ENCODE measurements around the gene ZSWIM1.
"Not testable (repeated sequence)": the region's sequence is repeated elsewhere in the genome, so short reads cannot be mapped to it uniquely, and the experiment has no call there.

Gene ZSWIM1

GRCh38 chr20:45890077-45890984, 9.3 kb downstream of the ZSWIM1 start:
- peak; percentile 45 for DNase-seq

GRCh38 chr20:45890985-45891983, 10.3 kb downstream of the ZSWIM1 start, which contains the start of the genes CTSA and NEURL2:
Gene CTSA, plus strand, starts transcription at chr20:45891335. Its CDS starts 234 bp downstream, at chr20:45891569.
Gene NEURL2, minus strand, starts transcription at chr20:45891208. Its CDS starts 217 bp downstream, at chr20:45890991.
- peak; percentile 90 for DNase-seq

- no peak for DNase-seq
These were observed 11.2 kb downstream of the ZSWIM1 start for GRCh38 chr20:45892049-45892825.

GRCh38 chr20:45892828-45893500, 11.9 kb downstream of the ZSWIM1 start:
- peak; percentile 33 for DNase-seq

GRCh38 chr20:45893831-45894230, 12.8 kb downstream of the ZSWIM1 start:
- no peak for DNase-seq

- DNase-seq, result no peak
These were observed 13.8 kb downstream of the ZSWIM1 start for GRCh38 chr20:45894797-45895196.

GRCh38 chr20:45896641-45897161, 15.7 kb downstream of the ZSWIM1 start:
- no peak for DNase-seq

GRCh38 chr20:45897289-45897688, 16.3 kb downstream of the ZSWIM1 start:
- DNase-seq, result no peak

- no peak for DNase-seq
These were observed 16.7 kb downstream of the ZSWIM1 start for GRCh38 chr20:45897692-45898091.

- DNase-seq, result no peak
These were observed 17.3 kb downstream of the ZSWIM1 start for GRCh38 chr20:45898285-45898684.

GRCh38 chr20:45899046-45899835, 18.2 kb downstream of the ZSWIM1 start:
- no peak for DNase-seq

- DNase-seq, result not testable (repeated sequence)
These were observed 20.3 kb downstream of the ZSWIM1 start for GRCh38 chr20:45901332-45901731.

- no peak for DNase-seq
These were observed 21.2 kb downstream of the ZSWIM1 start for GRCh38 chr20:45902199-45902701.

GRCh38 chr20:45904583-45905504, 23.8 kb downstream of the ZSWIM1 start:
- DNase-seq, result no peak

- no peak for DNase-seq
These were observed 24.6 kb downstream of the ZSWIM1 start for GRCh38 chr20:45905505-45906079.

- no peak for DNase-seq
These were observed 26.4 kb downstream of the ZSWIM1 start for GRCh38 chr20:45907219-45907948.

GRCh38 chr20:45908084-45908483, 27.1 kb downstream of the ZSWIM1 start:
- DNase-seq, result no peak

GRCh38 chr20:45909336-45909808, 28.3 kb downstream of the ZSWIM1 start:
- DNase-seq, result no peak
